Caco-2 (cell line): ENCODE results near the gene CHD8. TPM values are rescaled to one million over a fixed set of nuclear protein-coding genes. Genes with fewer than 3 reads are reported as not detected.

Experiments
- Bru-seq: library from RNA; stranded (reverse); fragments of 400-500 nt; gene quantifications from one replicate; lab custom pipeline; 2021; lab: Mats Ljungman, UMichigan
- BruChase-seq, 2 experiments: library from RNA; stranded (reverse); fragments of 400-500 nt; gene quantifications; one replicate each; lab custom pipeline; 2021; lab: Mats Ljungman, UMichigan
- BruUV-seq: library from RNA; stranded (reverse); fragments of 400-500 nt; replicated peaks from 2 replicates; lab custom pipeline; 2021; lab: Mats Ljungman, UMichigan
- CTCF ChIA-PET: fragments of 300-600 bp; sonication (Branson Sonifier 250); formaldehyde crosslinking; loops from one replicate; lab custom pipeline; 2022; ENCODE audit warnings: antibody characterized with exemption; lab: Charles Lee
- POLR2A ChIA-PET: fragments of 300-600 bp; sonication (Branson Sonifier 250); formaldehyde crosslinking; loops from one replicate; lab custom pipeline; 2022; ENCODE audit warnings: antibody characterized with exemption; lab: Charles Lee
- DNase-seq, 2 experiments: peaks; one replicate each; pipeline versions ENCODE4 v3.0.0 to v3.0.0-alpha.2; 2020 to 2022
- H3K27me3 ChIP-seq: replicated peaks from 2 replicates; pipeline ENCODE4 v1.6.0; 2011; ENCODE audit warnings: low read length; ENCODE audit not compliant: control insufficient read depth, insufficient read depth
- H3K36me3 ChIP-seq: 2 replicates; pipeline ENCODE4 v1.5.1; 2011; ENCODE audit warnings: low read length; ENCODE audit not compliant: control insufficient read depth, insufficient read depth
- H3K4me1 ChIP-seq: fragments of 250-450 bp; sonication (Bioruptor Pico); 2 replicates; pipeline ENCODE4 v1.5.1; 2020; ENCODE audit warnings: mild to moderate bottlenecking
- H3K4me3 ChIP-seq: 2 replicates; pipeline ENCODE4 v1.5.1; 2011; ENCODE audit warnings: low read depth, mild to moderate bottlenecking, control low read depth, low read length
- H3K9me3 ChIP-seq: fragments of 250-450 bp; sonication (Bioruptor Pico); 2 replicates; pipeline ENCODE4 v1.5.1; 2020; ENCODE audit warnings: mild to moderate bottlenecking, moderate library complexity
- H3K27ac Mint-ChIP-seq: one replicate; pipeline ENCODE4 v1.8.0; 2022; ENCODE audit warnings: mixed read lengths; ENCODE audit not compliant: unreplicated experiment
- H3K27me3 Mint-ChIP-seq: one replicate; pipeline ENCODE4 v1.8.0; 2022; ENCODE audit warnings: mixed read lengths; ENCODE audit not compliant: insufficient read depth, unreplicated experiment
- H3K36me3 Mint-ChIP-seq: one replicate; pipeline ENCODE4 v1.8.0; 2022; ENCODE audit warnings: mild to moderate bottlenecking, mixed read lengths; ENCODE audit not compliant: insufficient read depth, unreplicated experiment
- H3K4me1 Mint-ChIP-seq: one replicate; pipeline ENCODE4 v1.8.0; 2022; ENCODE audit warnings: low read depth, mixed read lengths; ENCODE audit not compliant: unreplicated experiment
- H3K4me3 Mint-ChIP-seq: one replicate; pipeline ENCODE4 v1.8.0; 2022; ENCODE audit warnings: mild to moderate bottlenecking, moderate library complexity, mixed read lengths; ENCODE audit not compliant: unreplicated experiment
- H3K9me3 Mint-ChIP-seq: one replicate; pipeline ENCODE4 v1.8.0; 2022; ENCODE audit warnings: mixed read lengths; ENCODE audit not compliant: unreplicated experiment
- CTCF ChIP-seq, 2 experiments: fragments of 200-600 bp in 1 of 2; IDR thresholded peaks; 1 replicate in 1 of 2; 2 replicates in 1 of 2; pipeline versions ENCODE4 v1.5.1 to v1.8.0; 2011 to 2022; ENCODE audit warnings: antibody characterized with exemption in 1 of 2, control low read depth in 1 of 2, inconsistent platforms in 1 of 2, low read depth in 1 of 2, low read length in 1 of 2, mild to moderate bottlenecking in 1 of 2, moderate library complexity in 1 of 2; ENCODE audit not compliant: insufficient read depth in 1 of 2, severe bottlenecking in 1 of 2, unreplicated experiment in 1 of 2
- intact Hi-C: fragments of 100-400 bp; cut with micrococcal nuclease; formaldehyde crosslinking; loops from one replicate; pipeline ENCODE4 v1.10.0; 2022; ENCODE audit not compliant: unreplicated experiment
- long read RNA-seq: library from polyadenylated mRNA; stranded (forward); transcript quantifications from one replicate; pipeline ENCODE4 v2.0.0, GENCODE V29; 2022
- total RNA-seq: library from RNA; stranded (reverse); gene quantifications from 2 replicates; pipeline ENCODE4 v1.2.3, GENCODE V29; 2022

CHD8 gene
- total RNA-seq: 84.9 and 89.8 TPM in 2 replicates
- Bru-seq, nascent RNA: percentile 85 among the genes with signal in this experiment
- percentile 89 among the genes with signal in this experiment for BruChase-seq, experiment 1, labeled RNA remaining after a 2-hour chase
- percentile 87 among the genes with signal in this experiment for BruChase-seq, experiment 2, labeled RNA remaining after a 6-hour chase
- long read RNA-seq, partial matches to known transcripts: 2 of 5 reads
- long read RNA-seq, other reads (novel, unspliced or antisense): 2 of 5 reads

DNA sequence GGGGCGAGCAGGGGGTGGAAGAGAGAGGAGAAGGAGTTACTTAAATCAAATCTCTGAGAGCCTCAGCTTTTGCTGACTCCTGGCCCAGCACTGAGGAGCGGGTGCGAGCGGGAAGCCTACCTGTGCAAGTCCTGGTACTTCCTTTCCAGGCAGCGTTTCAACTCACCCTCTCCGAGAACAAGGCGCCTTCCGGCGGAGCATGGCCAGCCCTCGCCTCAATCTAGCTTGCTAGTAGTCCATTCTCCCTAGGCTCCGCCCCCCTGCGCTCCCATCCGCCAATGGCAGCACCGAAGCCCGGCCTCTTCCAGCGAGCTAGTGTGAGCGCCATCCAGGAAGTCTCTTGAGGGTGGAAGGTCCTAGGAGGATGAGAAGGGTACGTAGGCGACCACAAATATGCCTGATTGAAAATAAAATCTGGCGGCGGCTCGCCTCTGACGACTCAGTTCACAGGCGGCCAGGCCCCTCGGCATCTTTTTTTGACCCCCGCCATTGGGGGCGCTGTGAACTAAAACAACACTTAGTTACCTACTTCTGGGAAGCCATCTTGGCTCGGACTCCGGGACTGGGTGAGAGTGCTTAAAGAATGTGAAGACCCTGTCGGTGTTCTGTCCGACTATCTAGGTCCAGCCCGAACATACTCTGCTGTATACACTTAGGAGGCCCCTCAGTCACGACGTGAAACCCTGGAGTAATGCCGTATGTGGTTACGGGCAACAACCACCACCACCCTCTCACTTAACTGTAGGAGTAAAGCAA is at the start of gene CHD8:
TSS of gene CHD8 (minus strand) at position 212 of the 756 bp plus-strand sequence. CDS start 24,480 bp downstream, outside the sequence.
- POLR2A ChIA-PET: interaction anchor here (0.6 to 3.0 kb wide), 14 partner anchors 10 to 1382 kb away, joined by 3 to 35 read pairs (median 4); partner anchors contain the start of genes APEX1, METTL3, OSGEP and RAB2B
- peak; percentile 60 to 76 for TF ChIP-seq CTCF (IDR thresholded peaks at IDR 0.05; ENCODE audit: insufficient read depth in 1 of 2, low read depth in 1 of 2, low read length in 1 of 2, severe bottlenecking in 1 of 2, unreplicated experiment in 1 of 2)
- CTCF ChIA-PET: interaction anchor here (0.5 to 2.3 kb wide), 15 partner anchors 14 to 390 kb away, joined by 3 to 17 read pairs (median 4); partner anchors contain the start of genes METTL3, RAB2B, SALL2 and SUPT16H
- no peaks in the 10 kb centered on the region for H3K9me3 Mint-ChIP-seq
- H3K9me3 ChIP-seq: no peaks in the 10 kb centered on the region
- no TSS peak for BruUV-seq
- peaks cover 10% of the 10 kb centered on the region for H3K4me1 Mint-ChIP-seq
- no peaks in the 10 kb centered on the region for H3K27me3 ChIP-seq
- H3K4me1 ChIP-seq: peaks cover 3% of the 10 kb centered on the region; the same call in 1 of the 2 replicates
- peak within 1 kb of the TSS; percentile 75 for H3K4me3 ChIP-seq
- H3K36me3 Mint-ChIP-seq: peaks cover 28% of the 10 kb centered on the region
- H3K36me3 ChIP-seq: no peaks in the 10 kb centered on the region; the same call in 1 of the 2 replicates
- peak within 1 kb of the TSS; percentile 95 for H3K4me3 Mint-ChIP-seq
- DNase-seq: peak; percentile 99 to 100
- intact Hi-C loops: loop anchor here (1.0 kb wide), 6 partner anchors 19 to 101 kb away; partner anchors contain the start of genes METTL3, SUPT16H and TOX4
- H3K27ac Mint-ChIP-seq: peak within 1 kb of the TSS; percentile 97
- H3K27me3 Mint-ChIP-seq: no peaks in the 10 kb centered on the region

GRCh38 chr14:21505012-21505553 is 49.2 kb upstream of the CHD8 start:
- H3K36me3 Mint-ChIP-seq: peaks cover 54% of the 10 kb centered on the region
- Histone ChIP-seq H3K27me3 (no peaks in the 10 kb centered on the region), H3K36me3 (peaks cover 4% of the 10 kb centered on the region; the same call in 1 of the 2 replicates), H3K4me3 (no peak overlapping the region), H3K4me1 (no peaks in the 10 kb centered on the region), H3K9me3 (no peaks in the 10 kb centered on the region)
- intact Hi-C loops: no loop called here
- H3K4me3 Mint-ChIP-seq: no peak overlapping the region
- ChIA-PET POLR2A (no interaction called here), CTCF (no interaction called here)
- no TSS peak for BruUV-seq
- peaks cover 6% of the 10 kb centered on the region for H3K4me1 Mint-ChIP-seq
- no peaks in the 10 kb centered on the region for H3K9me3 Mint-ChIP-seq
- no peak for TF ChIP-seq CTCF (IDR thresholded peaks at IDR 0.05; ENCODE audit: insufficient read depth in 1 of 2, low read depth in 1 of 2, low read length in 1 of 2, severe bottlenecking in 1 of 2, unreplicated experiment in 1 of 2)
- no peak overlapping the region for H3K27ac Mint-ChIP-seq
- no peaks in the 10 kb centered on the region for H3K27me3 Mint-ChIP-seq
- DNase-seq: no peak

DNA sequence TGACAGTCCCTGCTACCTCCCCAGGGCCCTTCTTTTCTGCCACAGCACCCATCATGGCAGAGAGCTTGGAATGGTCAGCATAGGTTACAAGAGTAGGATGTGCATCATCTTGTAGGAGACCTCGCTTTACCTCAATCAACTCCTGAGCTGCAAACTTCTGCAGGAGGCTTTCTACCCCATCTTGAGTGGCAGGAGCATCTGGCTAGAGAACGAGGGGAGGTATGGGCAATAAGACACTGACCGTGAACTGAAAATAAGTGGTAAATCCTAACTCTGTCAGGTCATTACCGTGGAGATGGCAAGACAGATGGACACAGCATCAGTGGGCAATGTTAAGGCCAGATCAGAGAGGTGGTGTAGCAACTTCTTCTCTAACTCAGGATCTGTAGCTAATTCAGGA is 47.5 kb upstream of the CHD8 start:
- DNase-seq: no peak
- no TSS peak for BruUV-seq
- H3K36me3 ChIP-seq: peaks cover 1% of the 10 kb centered on the region; the same call in 1 of the 2 replicates
- H3K36me3 Mint-ChIP-seq: peaks cover 67% of the 10 kb centered on the region
- POLR2A ChIA-PET: no interaction called here
- 0 out of 2 replicates have a peak, but pooled peaks cover 8% of the 10 kb centered on the region for H3K4me1 ChIP-seq
- H3K4me1 Mint-ChIP-seq: peaks cover 16% of the 10 kb centered on the region
- H3K27me3 ChIP-seq: no peaks in the 10 kb centered on the region
- H3K9me3 ChIP-seq: no peaks in the 10 kb centered on the region
- H3K4me3 Mint-ChIP-seq: no peak overlapping the region
- H3K27me3 Mint-ChIP-seq: no peaks in the 10 kb centered on the region
- no peak overlapping the region for H3K4me3 ChIP-seq
- TF ChIP-seq CTCF (IDR thresholded peaks at IDR 0.05; ENCODE audit: insufficient read depth in 1 of 2, low read depth in 1 of 2, low read length in 1 of 2, severe bottlenecking in 1 of 2, unreplicated experiment in 1 of 2): no peak
- CTCF ChIA-PET: interaction anchor here (0.6 kb wide), 1 partner anchor 8 kb away, joined by 3 read pairs; the partner anchor contains the start of gene METTL3
- H3K27ac Mint-ChIP-seq: no peak overlapping the region
- intact Hi-C loops: no loop called here
- no peaks in the 10 kb centered on the region for H3K9me3 Mint-ChIP-seq
